Measurements from ENCODE around the gene EIF4ENIF1. TPM values are rescaled to one million over a fixed set of nuclear protein-coding genes. Genes with fewer than 3 reads are reported as not detected.

EIF4ENIF1 gene
- total RNA-seq, 4 donors from 2014 or later = 23.8 to 51.4 (median 25.0) TPM

GRCh38 chr22:31477329-31477728 lies 12.3 kb downstream of the EIF4ENIF1 start:
- H3K9me3 ChIP-seq = no peaks in the 10 kb centered on the region
- 92% methylated on average over 4 of the region's 4 CpGs for WGBS
- H3K36me3 ChIP-seq = peaks cover 7 to 57% (median 39%) of the 10 kb centered on the region in 4 donors
- DNase-seq (ENCODE audit: extremely low spot score) = no peak
- intact Hi-C loops (cut with DNase I) = no loop called here
- no peaks in the 10 kb centered on the region for H3K27me3 ChIP-seq
- no peak overlapping the region for H3K27ac ChIP-seq (replicated peaks in 1 of 4)
- H3K4me3 ChIP-seq = no peak overlapping the region
- peaks cover 0 to 6% (median 2%) of the 10 kb centered on the region in 4 donors for H3K4me1 ChIP-seq
- no peak for TF ChIP-seq CTCF (IDR thresholded peaks at IDR 0.05)

GRCh38 chr22:31475800-31476199 lies 13.8 kb downstream of the EIF4ENIF1 start:
- Histone ChIP-seq H3K9me3 (no peaks in the 10 kb centered on the region), H3K36me3 (peaks cover 0 to 51% (median 33%) of the 10 kb centered on the region in 4 donors), H3K27me3 (no peaks in the 10 kb centered on the region), H3K27ac (replicated peaks in 1 of 4) (no peak overlapping the region), H3K4me1 (peaks cover 0 to 6% (median 2%) of the 10 kb centered on the region in 4 donors), H3K4me3 (no peak overlapping the region)
- no peak for DNase-seq (ENCODE audit: extremely low spot score)
- TF ChIP-seq POLR2AphosphoS5 (IDR thresholded peaks at IDR 0.05) = no peak
- TF ChIP-seq EP300 (IDR thresholded peaks at IDR 0.05) = no peak
- TF ChIP-seq CTCF (IDR thresholded peaks at IDR 0.05) = no peak
- no peak for TF ChIP-seq POLR2A (IDR thresholded peaks at IDR 0.05; ENCODE audit: low read depth)
- intact Hi-C loops (cut with DNase I) = no loop called here
- WGBS = 87% methylated on average over 3 of the region's 3 CpGs

- H3K4me3 ChIP-seq = no peak overlapping the region
- H3K27ac ChIP-seq (replicated peaks in 1 of 4) = no peak overlapping the region
- TF ChIP-seq EP300 (IDR thresholded peaks at IDR 0.05) = no peak
- no peak for TF ChIP-seq POLR2A (IDR thresholded peaks at IDR 0.05; ENCODE audit: low read depth)
- H3K9me3 ChIP-seq = no peaks in the 10 kb centered on the region
- 86% methylated on average over 2 of the region's 2 CpGs for WGBS
- intact Hi-C loops (cut with DNase I) = no loop called here
- H3K27me3 ChIP-seq = no peaks in the 10 kb centered on the region
- no peak for DNase-seq (ENCODE audit: extremely low spot score)
- H3K36me3 ChIP-seq = peaks cover 0 to 51% (median 34%) of the 10 kb centered on the region in 4 donors
- peaks cover 0 to 6% (median 2%) of the 10 kb centered on the region in 4 donors for H3K4me1 ChIP-seq
Observed at GRCh38 chr22:31474743-31475142, 14.9 kb downstream of the EIF4ENIF1 start.

GRCh38 chr22:31465307-31465706 lies 24.3 kb downstream of the EIF4ENIF1 start:
- no peaks in the 10 kb centered on the region for H3K9me3 ChIP-seq
- no peaks in the 10 kb centered on the region for H3K4me1 ChIP-seq
- H3K27me3 ChIP-seq = no peaks in the 10 kb centered on the region
- TF ChIP-seq POLR2AphosphoS5 (IDR thresholded peaks at IDR 0.05) (no peak), POLR2A (IDR thresholded peaks at IDR 0.05; ENCODE audit: low read depth) (no peak), CTCF (IDR thresholded peaks at IDR 0.05) (no peak), EP300 (IDR thresholded peaks at IDR 0.05) (no peak)
- DNase-seq (ENCODE audit: extremely low spot score) = no peak
- peaks cover 48 to 93% (median 80%) of the 10 kb centered on the region in 4 donors for H3K36me3 ChIP-seq
- H3K4me3 ChIP-seq = no peak overlapping the region
- 91% methylated on average over 2 of the region's 2 CpGs for WGBS
- H3K27ac ChIP-seq (replicated peaks in 1 of 4) = no peak overlapping the region
- intact Hi-C loops (cut with DNase I) = no loop called here

- intact Hi-C loops (cut with DNase I) = no loop called here
Observed at GRCh38 chr22:31461699-31462098, 27.9 kb downstream of the EIF4ENIF1 start.

More at GRCh38 chr22:31461699-31462098, 27.9 kb downstream of the EIF4ENIF1 start:
- TF ChIP-seq POLR2AphosphoS5 (IDR thresholded peaks at IDR 0.05) (no peak), CTCF (IDR thresholded peaks at IDR 0.05) (no peak), POLR2A (IDR thresholded peaks at IDR 0.05; ENCODE audit: low read depth) (no peak), EP300 (IDR thresholded peaks at IDR 0.05) (no peak)
- H3K4me1 ChIP-seq = no peaks in the 10 kb centered on the region
- H3K9me3 ChIP-seq = no peaks in the 10 kb centered on the region
- DNase-seq (ENCODE audit: extremely low spot score) = no peak
- H3K4me3 ChIP-seq = no peak overlapping the region
- no peaks in the 10 kb centered on the region for H3K27me3 ChIP-seq
- no peak overlapping the region for H3K27ac ChIP-seq (replicated peaks in 1 of 4)
- H3K36me3 ChIP-seq = peaks cover 49 to 95% (median 80%) of the 10 kb centered on the region in 4 donors
- 100% methylated on average over 3 of the region's 3 CpGs for WGBS
